NCI-H748 treated with DMSO at 0.1 percent for 48 hours (cell line): ENCODE data around the gene CCDC154.

Experiments used
- DNase-seq: peaks from one replicate; lab custom pipeline; 2025; lab: John Stamatoyannopoulos, UW

The CCDC154 gene

DNA sequence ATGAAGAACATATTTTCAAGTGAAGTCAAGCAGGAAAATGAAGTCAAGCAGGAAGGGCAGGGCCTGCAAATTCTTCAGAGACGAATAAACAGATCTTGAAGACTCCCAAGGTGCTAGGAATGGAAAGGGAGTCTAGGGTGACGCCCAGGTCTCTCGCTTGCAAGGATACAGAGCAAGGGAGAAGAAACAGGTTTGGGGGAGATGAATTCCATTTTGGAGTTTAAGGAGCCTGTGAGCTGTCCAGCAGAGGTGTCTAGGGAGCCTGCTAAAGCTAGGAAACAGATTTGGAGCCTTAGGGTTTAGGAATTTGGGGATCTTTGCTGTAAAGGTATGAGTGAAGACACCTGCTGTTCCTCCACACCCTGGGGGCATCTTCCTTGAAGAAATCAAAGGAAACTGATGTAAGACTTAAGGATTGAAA lies 27.8 kb downstream of the CCDC154 start:
- DNase-seq = no peak

DNA sequence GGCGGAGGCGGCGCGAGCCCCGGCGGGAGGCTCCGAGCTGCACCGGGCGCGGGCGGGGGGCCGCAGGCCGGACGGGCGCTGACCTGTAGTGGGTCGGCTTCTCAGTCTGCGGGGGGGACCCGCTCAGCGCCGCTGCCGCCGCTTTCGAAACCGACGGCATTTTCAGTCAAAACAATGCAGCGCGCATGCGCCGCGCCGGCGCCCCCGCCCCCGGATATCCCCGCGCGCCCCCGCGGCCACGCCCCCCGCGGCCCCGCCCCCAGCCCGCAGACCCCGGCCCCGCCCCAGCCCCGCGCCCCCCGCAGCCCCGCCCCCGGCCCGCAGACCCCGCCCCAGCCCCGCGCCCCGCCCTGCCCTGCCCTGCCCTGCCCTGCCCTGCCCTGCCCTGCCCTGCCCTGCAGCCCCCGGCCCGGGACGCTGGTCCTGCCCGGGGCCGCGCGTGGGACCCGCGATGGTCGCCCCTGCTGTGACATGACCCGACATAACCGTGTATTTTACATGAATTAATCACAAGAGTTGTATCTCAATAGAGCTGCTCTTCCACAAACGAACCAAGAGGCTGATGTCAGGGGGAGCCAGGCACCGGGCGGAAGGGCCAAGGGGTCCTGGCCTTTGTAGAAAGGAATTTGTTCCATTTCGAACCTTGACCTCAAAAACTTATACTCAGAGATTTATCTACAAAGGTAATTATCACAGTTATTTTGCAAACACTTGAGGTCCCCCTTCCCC lies 29.7 kb downstream of the CCDC154 start, which contains the start of gene UNKL:
Gene UNKL (minus strand): TSS at position 173 of the 729 bp plus-strand sequence. CDS start 13 bp downstream, at position 160.
- DNase-seq = peak; percentile 2

DNA sequence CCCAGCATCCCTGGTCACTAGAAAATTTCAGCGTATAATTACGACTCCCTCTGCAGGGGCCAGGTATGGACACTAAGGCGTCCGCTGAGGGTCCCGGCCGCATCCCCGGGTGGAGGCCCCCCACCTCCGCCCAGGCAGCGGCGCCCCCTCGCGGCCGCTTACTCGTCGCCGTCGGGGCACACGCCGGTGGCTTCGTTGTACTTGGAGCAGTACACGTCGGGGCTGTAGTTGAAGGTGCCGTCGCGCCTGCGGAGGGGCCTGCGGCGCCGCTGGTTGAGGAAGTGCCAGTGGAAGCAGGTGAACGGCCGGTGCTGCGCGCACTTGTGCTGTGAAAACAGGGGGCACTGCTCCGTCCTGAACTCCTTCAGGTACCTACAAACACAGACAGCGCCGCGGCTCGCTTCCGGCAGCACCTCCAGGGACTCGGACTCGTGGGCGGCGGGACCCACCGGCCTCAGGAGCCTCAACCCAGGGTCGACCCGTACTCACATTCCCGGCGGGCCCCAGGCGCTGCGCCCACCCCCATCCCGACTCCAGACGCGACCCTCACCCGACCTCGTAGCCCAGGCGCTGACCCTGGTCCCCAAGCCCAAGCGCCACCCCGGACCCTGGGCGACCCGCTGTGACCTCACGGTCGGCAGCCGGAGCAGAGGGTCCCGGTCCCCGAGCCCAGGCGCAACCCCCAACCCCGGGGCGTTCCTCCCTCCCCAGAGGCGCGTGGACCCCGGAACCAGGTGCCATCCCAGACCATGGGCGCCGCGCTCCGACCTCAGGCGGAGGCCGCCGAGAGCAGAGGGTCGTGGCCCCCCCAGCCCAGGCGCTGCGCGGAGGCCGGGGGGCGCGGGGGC lies 30.4 kb downstream of the CCDC154 start:
- DNase-seq = peak; percentile 37

- no peak for DNase-seq
These were observed 31.5 kb downstream of the CCDC154 start for GRCh38 chr16:1412847-1413246.

- DNase-seq = peak; percentile 49
These were observed 36.1 kb downstream of the CCDC154 start for GRCh38 chr16:1408171-1408837.

DNA sequence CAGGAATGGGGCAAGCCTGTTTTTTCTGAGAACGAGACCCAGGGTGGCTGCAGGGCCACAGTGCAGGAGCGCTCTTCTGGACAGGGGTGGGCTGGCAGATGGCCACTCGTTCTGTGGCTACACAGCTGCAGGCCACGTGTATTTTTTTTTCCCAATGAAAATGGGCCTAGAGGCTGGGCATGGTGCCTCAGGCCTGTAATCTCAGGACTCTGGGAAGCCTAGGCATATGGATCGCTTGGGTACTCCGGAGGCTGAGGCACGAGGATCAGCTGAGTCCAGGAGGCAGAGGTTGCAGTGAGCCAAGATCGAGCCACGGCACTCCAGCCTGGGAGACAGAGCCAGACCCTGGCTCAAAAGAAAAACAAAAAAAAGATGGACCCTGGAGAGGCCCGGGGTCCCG lies 36.6 kb downstream of the CCDC154 start:
- no peak for DNase-seq

DNA sequence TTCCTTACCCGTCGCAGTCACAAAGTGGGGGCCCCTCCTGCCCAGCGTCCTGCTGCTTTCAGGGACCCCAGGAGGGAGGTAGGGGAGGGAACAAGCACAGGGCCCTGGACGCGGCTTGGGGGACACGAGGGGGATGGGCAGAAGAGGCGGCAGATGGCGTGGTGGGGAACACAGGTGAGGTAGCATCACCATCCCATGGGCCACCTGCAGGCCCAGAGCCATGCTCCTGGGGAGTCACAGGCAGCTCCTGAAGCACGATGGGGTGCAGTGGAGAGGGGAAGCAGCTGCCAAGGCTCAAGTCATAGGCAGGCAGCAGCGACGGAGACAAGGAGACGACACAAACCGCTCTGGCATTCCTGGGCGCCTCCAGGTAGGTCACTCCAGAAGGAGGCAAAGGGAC lies 40.6 kb downstream of the CCDC154 start:
- no peak for DNase-seq

- no peak for DNase-seq
These were observed 41.3 kb downstream of the CCDC154 start for GRCh38 chr16:1403036-1403435.

DNA sequence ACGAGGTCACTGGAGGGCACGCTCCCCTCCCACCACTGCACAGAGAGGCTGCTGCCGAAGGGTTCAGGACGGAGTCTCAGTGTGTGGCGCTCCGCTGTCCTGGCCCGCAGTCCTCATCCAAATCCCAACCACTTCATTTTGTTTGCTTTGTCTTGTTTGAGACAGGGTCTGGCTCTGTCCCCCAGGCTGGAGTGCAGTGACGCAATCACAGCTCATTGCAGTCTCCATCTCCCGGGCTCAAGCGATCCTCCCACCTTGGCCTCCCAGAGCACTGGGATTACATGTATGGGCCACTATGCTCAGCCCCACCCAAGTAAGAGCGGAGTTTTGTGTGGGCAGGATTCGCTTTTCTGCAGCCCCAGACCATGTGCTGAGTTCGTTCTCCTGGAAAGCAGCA lies 42.6 kb downstream of the CCDC154 start:
- DNase-seq = no peak

DNA sequence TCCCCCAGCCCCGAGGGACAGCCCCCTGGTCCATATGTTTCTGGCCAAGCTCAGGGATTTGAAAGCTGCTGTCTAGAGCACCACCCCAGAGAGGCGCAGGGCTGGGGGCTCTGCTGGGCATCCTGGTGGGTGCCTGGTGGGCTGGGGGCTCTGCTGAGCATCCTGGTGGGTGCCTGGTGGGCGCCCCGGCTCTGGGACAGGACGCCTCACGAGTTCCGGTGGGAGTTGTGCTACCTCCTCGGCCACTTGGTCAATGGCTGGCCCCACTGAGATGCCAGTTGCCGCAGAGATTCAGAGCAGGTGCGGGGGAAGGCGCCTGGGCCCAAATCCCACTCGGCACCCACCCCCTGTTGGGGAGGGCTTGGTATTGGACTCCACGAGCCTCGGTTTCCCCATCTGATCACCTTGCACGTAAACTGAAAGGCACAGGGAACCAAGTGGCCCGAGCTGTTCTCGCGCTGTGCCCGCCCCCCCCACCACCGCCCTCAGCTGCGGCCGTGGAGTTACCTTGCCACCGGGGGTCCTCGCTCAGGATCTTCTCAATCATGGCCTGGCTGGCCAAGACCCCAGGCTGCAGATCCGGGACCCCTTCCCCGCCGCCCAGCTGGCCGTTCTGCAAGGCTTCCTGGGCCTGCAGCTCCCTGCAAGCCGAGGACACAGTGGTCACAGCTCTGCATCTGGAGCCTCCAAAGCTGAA lies 43.1 kb downstream of the CCDC154 start:
- DNase-seq = no peak

GRCh38 chr16:1398826-1399581 lies 45.4 kb downstream of the CCDC154 start:
- no peak for DNase-seq

DNA sequence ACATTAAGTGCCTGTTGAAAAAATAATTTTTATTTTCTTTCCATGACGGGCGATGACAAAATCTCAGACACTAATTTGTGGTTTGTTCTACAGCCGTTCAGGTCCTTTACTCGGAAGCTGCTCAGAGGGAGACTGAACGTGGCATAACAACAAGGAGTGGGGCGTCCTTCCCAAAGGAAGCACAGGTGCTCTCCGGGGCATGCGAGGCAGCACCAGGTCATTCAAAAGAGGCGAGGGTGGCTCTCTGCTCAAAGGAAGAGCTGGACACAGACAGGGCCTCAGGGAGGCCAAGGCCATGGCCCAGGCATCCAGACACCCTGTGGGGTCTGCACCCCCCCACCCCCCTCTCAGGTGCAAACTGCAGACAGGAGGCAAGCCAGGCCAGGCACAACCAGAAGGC lies 46.0 kb downstream of the CCDC154 start:
- no peak for DNase-seq

DNA sequence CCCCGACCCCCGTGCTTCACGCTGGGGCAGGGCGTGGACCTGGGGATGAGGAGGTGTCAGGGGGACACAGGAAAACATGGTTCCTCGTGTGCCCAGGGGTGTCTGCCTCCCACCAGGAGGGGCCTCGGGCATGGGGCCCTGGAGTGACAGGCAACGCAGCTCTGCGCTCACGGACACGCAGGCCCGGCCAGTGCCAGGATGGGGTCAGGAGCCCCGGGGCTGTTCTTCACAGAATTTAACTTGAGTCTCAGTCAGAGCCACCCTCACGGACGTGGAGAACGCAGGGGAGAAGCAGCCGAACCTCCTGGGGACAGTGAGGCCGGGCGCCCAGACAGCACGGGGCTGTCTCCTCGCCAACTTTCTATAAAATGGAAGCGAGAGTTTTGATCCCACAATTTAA lies 46.6 kb downstream of the CCDC154 start:
- no peak for DNase-seq

- DNase-seq = no peak
These were observed 48.8 kb downstream of the CCDC154 start for GRCh38 chr16:1395444-1396031.

DNA sequence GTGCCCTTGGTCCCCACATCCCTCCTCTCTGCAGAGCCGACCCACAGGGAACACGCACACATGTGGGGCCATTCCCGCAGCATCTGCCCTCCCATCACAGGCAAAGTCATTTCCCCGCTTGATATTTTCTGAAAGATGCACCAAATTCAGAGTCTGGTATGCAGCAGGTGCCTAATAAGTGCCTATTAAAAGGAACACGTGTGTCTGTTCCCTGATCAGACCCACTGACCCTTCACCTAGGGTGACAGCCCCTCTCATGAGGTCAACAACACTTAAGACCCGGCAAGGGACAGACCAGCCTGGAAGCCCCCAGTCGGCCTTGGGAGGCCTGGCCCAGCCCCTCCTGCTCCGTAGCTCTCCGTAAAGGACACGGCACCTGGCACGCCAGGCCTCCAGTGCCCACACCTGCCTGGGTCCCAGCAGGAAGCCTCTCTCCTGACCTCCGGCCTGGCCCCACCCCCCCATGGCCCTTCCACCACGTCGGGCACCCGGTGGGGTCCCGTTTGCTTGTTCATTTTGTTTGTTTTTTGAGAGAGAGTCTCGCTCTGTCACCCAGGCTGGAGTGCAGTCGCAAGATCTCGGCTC lies 49.9 kb downstream of the CCDC154 start:
- DNase-seq = no peak

- DNase-seq = no peak
These were observed 50.7 kb downstream of the CCDC154 start for GRCh38 chr16:1393613-1394176.

- no peak for DNase-seq
These were observed 51.5 kb downstream of the CCDC154 start for GRCh38 chr16:1392826-1393225.

DNA sequence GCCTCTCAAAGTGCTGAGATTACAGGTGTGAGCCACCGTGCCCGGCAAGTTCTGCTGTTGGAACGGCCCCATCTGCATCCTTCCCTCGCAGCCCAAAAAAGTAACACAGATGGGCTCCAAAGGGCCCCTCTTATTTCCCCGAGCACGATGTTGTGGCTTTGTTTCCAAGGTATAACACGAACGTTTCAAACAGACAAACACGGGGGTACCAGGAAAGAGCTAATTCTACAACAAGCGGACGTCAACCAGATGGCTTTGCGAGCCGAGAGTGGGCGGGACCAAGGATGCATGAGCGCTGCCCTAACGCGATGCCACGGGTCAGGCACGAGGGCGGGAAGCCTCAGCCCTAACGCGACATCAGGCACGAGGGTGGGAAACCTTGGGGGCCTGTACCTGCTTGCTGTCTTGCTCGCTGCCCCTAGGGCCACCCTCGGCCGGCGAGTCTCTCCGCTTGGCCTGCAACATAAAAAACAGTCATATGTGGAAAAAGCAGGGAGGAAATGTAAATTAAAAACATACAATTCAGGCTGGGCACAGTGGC lies 54.0 kb downstream of the CCDC154 start:
- no peak for DNase-seq

- no peak for DNase-seq
These were observed 54.6 kb downstream of the CCDC154 start for GRCh38 chr16:1389762-1390161.

DNA sequence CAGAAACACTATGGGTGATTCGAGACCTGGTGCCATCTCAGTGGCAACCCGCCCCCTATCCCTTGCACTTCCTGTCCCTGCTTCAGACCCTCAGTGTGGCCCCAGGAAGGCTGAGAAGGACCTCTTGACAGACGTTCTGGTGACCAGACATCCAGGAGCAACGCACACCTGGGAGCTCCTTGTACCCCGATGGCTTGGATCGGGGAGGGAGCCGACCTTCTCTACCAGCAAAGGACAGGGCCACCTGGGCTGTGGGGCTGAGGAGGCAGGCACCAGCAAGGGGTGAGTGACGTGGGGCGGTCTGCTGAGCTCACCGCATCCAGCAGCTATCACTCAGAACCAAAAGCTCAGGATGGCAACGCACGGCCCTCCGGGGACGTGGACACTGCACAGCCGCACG lies 57.0 kb downstream of the CCDC154 start:
- DNase-seq = no peak
